Measurements from ENCODE around the gene LHB. TPM values are rescaled to one million over a fixed set of nuclear protein-coding genes. Genes with fewer than 3 reads are reported as not detected.

LHB gene
- total and polyA plus RNA-seq, 8 donors: 0.98 to 54.4 (median 5.0) TPM

DNA sequence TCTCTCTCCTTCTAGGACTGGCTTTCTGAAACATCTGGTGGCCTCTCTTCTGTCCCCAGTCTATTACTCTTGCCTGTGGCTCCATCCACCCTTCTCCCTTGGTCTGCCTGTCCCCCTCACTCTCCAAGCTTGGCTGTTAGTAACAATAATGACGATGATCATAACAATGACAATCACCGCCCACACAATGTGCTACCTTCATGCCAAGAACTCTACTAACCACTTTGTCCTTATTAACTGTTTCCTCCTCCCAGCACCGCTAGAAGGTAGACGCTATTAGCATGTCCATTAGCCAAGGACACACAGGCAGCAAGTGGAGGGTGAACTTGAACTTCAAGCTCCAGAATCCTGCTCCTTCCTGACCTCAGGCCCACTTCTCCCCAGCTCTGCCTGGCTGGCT lies 26.5 kb downstream of the LHB start:
- 80 to 83% methylated on average over 4 of the region's 4 CpGs for WGBS, 2 donors
- TF ChIP-seq, protein P1, sequence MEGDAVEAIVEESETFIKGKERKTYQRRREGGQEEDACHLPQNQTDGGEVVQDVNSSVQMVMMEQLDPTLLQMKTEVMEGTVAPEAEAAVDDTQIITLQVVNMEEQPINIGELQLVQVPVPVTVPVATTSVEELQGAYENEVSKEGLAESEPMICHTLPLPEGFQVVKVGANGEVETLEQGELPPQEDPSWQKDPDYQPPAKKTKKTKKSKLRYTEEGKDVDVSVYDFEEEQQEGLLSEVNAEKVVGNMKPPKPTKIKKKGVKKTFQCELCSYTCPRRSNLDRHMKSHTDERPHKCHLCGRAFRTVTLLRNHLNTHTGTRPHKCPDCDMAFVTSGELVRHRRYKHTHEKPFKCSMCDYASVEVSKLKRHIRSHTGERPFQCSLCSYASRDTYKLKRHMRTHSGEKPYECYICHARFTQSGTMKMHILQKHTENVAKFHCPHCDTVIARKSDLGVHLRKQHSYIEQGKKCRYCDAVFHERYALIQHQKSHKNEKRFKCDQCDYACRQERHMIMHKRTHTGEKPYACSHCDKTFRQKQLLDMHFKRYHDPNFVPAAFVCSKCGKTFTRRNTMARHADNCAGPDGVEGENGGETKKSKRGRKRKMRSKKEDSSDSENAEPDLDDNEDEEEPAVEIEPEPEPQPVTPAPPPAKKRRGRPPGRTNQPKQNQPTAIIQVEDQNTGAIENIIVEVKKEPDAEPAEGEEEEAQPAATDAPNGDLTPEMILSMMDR (IDR thresholded peaks at IDR 0.05): no peak
- no peak overlapping the region for H3K27ac ChIP-seq

DNA sequence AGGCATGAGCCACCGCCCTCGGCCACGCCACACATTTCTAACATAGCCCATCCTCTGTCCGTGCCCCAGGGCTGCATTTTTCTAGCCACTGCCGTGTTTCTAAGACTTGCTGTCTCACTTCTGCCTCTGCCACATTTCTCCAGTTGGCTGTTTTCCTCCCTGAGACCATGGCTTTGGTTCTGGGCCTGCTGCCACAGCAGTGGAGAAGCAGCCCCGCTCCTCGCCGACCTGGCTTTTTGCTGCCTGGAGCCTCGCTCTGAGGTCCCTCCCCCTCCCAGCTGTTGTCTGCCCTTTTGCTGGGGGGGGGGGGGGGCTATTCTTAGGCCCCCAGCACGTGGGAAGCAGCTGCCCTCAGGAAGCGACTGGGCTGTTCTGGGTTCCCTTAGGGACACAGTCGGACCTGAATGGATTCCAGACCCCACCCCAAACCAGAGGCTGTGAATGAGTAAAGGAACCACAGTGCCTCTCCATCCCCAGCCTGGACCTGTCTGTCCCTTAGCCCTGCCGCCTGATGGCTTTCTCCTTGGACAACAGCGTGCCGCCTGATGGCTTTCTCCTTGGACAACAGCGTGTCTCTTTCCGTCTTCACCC lies 27.1 kb downstream of the LHB start:
- H3K9me3 ChIP-seq: no peaks in the 10 kb centered on the region
- no peak overlapping the region for H3K4me3 ChIP-seq
- ATAC-seq (no peak), DNase-seq (no peak), FAIRE-seq (no peak)
- peaks cover 5 to 14% (median 6%) of the 10 kb centered on the region in 3 donors for H3K4me1 ChIP-seq
- no peaks in the 10 kb centered on the region for H3K27me3 ChIP-seq
- H3K36me3 ChIP-seq: peaks cover 0 to 5% (median 0%) of the 10 kb centered on the region in 3 donors
- TF ChIP-seq, protein P1 (IDR thresholded peaks at IDR 0.05): no peak
- no peak overlapping the region for H3K27ac ChIP-seq
- intact Hi-C loops (cut with DNase I): no loop called here
- WGBS, 2 donors: 82 to 88% methylated on average over 17 of the region's 17 CpGs

More for the DNA sequence above, 26.5 kb downstream of the LHB start:
- H3K27me3 ChIP-seq: no peaks in the 10 kb centered on the region
- FAIRE-seq (no peak), DNase-seq (no peak), ATAC-seq (no peak)
- no peaks in the 10 kb centered on the region for H3K36me3 ChIP-seq
- H3K4me1 ChIP-seq: peaks cover 5 to 15% (median 6%) of the 10 kb centered on the region in 3 donors
- H3K9me3 ChIP-seq: no peaks in the 10 kb centered on the region
- no peak overlapping the region for H3K4me3 ChIP-seq
- intact Hi-C loops (cut with DNase I): no loop called here

DNA sequence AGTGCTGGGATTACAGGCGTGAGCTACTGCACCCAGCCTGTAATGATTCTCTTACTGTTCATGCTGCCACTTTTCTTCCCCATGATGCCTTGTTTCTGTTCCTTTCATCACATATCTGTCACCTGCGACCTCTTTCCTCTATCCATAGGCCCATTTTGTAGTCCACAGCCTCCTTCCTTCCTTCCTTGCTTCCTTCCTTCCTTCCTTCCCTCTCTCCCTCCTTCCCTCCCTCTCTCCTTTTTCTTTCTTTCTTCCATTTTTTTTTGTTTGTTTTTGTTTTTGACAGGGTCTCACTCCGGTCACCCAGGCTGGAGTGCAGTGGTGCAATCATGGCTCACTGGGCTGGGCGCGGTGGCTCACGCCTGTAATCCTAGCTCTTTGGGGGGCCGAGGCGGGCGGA lies 28.0 kb downstream of the LHB start:
- 93 to 94% methylated on average over 9 of the region's 9 CpGs for WGBS, 2 donors
- TF ChIP-seq, protein P1 (IDR thresholded peaks at IDR 0.05): no peak
- Histone ChIP-seq H3K36me3 (peaks cover 0 to 8% (median 0%) of the 10 kb centered on the region in 3 donors), H3K27me3 (no peaks in the 10 kb centered on the region), H3K4me1 (peaks cover 0 to 7% (median 0%) of the 10 kb centered on the region in 3 donors), H3K4me3 (no peak overlapping the region), H3K9me3 (no peaks in the 10 kb centered on the region), H3K27ac (no peak overlapping the region)
- ATAC-seq: no peak
- intact Hi-C loops (cut with DNase I): no loop called here
- FAIRE-seq: no peak
- DNase-seq: no peak

DNA sequence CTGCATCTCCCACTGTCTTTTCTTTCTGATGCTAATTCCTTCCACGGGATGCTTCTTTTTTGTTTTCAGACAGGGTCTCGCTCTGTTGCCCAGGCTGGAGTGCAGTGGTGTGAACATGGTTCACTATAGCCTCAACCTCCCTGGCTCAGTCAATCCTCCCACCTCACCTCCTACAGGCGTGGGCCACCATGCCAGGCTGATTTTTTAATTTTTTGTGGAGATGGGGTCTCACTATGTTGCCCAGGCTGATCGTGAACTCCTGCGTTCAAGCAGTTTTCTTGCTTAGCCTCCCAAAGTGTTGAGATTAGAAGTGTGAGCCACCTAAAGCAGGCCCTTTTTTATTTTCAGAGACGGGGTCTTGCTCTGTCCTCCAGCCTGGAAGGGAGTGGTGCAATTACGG lies 28.6 kb downstream of the LHB start:
- 93 to 97% methylated on average over 7 of the region's 7 CpGs for WGBS, 2 donors
- DNase-seq (no peak), FAIRE-seq (no peak), ATAC-seq (no peak)
- Histone ChIP-seq H3K36me3 (peaks cover 0 to 8% (median 0%) of the 10 kb centered on the region in 3 donors), H3K4me3 (no peak overlapping the region), H3K4me1 (peaks cover 0 to 7% (median 0%) of the 10 kb centered on the region in 3 donors), H3K27me3 (no peaks in the 10 kb centered on the region), H3K27ac (no peak overlapping the region), H3K9me3 (no peaks in the 10 kb centered on the region)
- TF ChIP-seq, protein P1 (IDR thresholded peaks at IDR 0.05): no peak
- intact Hi-C loops (cut with DNase I): no loop called here

DNA sequence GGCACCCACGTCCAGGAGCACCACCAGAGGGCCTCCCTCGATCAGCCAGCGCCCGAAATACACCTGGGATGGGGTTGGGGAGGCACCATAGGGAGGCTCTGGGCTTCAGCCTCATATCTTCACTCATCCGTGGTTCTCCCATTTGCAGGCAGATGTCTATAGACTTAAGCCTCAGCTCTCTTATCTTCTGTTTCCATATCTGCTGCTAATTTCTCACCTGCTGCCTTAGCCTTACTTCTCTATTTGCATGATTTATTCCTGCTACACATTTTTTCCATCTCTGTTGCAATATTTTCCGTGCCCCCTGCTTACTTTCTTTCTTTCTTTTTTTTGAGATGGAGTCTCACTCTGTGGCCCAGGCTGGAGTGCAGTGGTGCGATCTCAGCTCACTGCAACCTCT lies 29.6 kb downstream of the LHB start:
- no peak for ATAC-seq
- Histone ChIP-seq H3K4me1 (peaks cover 0 to 7% (median 0%) of the 10 kb centered on the region in 3 donors), H3K9me3 (no peaks in the 10 kb centered on the region), H3K27ac (no peak overlapping the region), H3K36me3 (peaks cover 0 to 8% (median 0%) of the 10 kb centered on the region in 3 donors), H3K27me3 (no peaks in the 10 kb centered on the region), H3K4me3 (no peak overlapping the region)
- no peak for DNase-seq
- intact Hi-C loops (cut with DNase I): no loop called here
- no peak for FAIRE-seq
- TF ChIP-seq, protein P1 (IDR thresholded peaks at IDR 0.05): no peak
- WGBS, 2 donors: 80 to 81% methylated on average over 7 of the region's 7 CpGs
